Vagina (tissue), 2 donors: Measurements from ENCODE around the gene OXCT1. TPM values are rescaled to one million over a fixed set of nuclear protein-coding genes. Genes with fewer than 3 reads are reported as not detected.

Experiments
- DNase-seq, 2 donors: peaks; one replicate each; pipeline ENCODE4 v3.0.0-alpha.2; 2017; ENCODE audit errors: extremely low spot score in 2 of 2
- H3K27ac ChIP-seq: fragments of 200-600 bp; sonication (generic); one replicate; pipeline ENCODE4 v1.5.1; 2019
- H3K27me3 ChIP-seq: fragments of 200-600 bp; sonication (generic); one replicate; pipeline ENCODE4 v1.5.1; 2019
- H3K36me3 ChIP-seq, 2 donors: fragments of 200-600 bp; sonication (generic); one replicate each; pipeline ENCODE4 v1.5.1; 2017 to 2019
- H3K4me1 ChIP-seq: fragments of 200-600 bp; sonication (generic); one replicate; pipeline ENCODE4 v1.5.1; 2019
- H3K4me3 ChIP-seq, 2 donors: fragments of 200-600 bp; sonication (generic); 1 replicate in 1 of 2; 2 replicates in 1 of 2; pipeline ENCODE4 v1.5.1; 2016 to 2019
- H3K9me3 ChIP-seq: fragments of 200-600 bp; sonication (generic); one replicate; pipeline ENCODE4 v1.5.1; 2019
- POLR2A ChIP-seq, 2 donors: fragments of 450-650 bp; IDR thresholded peaks; one replicate each; pipeline ENCODE4 v1.6.1; 2017; ENCODE audit warnings: antibody characterized with exemption in 2 of 2, mild to moderate bottlenecking in 2 of 2, moderate library complexity in 2 of 2
- POLR2AphosphoS5 ChIP-seq, 2 donors: sonication (generic); formaldehyde crosslinking; IDR thresholded peaks; one replicate each; pipeline ENCODE4 v1.9.0; 2017; ENCODE audit warnings: antibody characterized with exemption in 2 of 2, mild to moderate bottlenecking in 2 of 2, low read depth in 1 of 2; ENCODE audit not compliant: insufficient read depth in 1 of 2
- intact Hi-C: fragments of 100-400 bp; cut with DNase I; formaldehyde crosslinking; loops from one replicate; pipeline ENCODE4 v1.15.1; 2023
- total RNA-seq: library from RNA; depleted of rRNA; stranded (reverse); fragments of >200 nt; gene quantifications from one replicate; pipeline ENCODE4 v1.2.3, GENCODE V29; 2016
- TF ChIP-seq, protein P1 (sequence below), 3 experiments: fragments of 450-650 bp in 2 of 3; fragments of 200-600 bp in 1 of 3; sonication (generic) in 1 of 3; IDR thresholded peaks; one replicate each; pipeline ENCODE4 v1.5.1; 2017 to 2019; ENCODE audit warnings: antibody characterized with exemption in 3 of 3, mild to moderate bottlenecking in 2 of 3, moderate library complexity in 2 of 3

The OXCT1 gene
- total RNA-seq, 1 donor from 2014 or later = 15.5 TPM

DNA sequence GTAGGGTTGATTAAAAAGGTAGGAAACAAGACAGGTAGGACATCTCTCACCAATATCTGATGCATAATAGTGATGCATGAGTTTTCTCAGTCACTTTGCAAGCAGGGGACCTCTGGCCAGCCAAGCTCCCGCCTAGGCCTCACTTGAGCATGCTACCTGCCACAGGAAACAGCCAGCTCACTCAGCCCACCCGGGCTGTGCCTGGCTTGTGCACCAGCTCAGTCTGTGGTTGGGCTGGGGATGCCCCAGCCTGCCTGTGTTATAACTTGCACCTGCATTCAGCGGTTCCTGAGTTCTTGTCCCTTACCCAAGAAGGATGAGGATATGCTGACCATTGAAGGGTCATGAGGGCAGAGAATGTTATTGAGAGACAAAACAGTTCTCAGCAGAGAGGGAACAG is 187.0 kb downstream of the OXCT1 start:
- H3K9me3 ChIP-seq = no peaks in the 10 kb centered on the region
- intact Hi-C loops = no loop called here
- H3K27ac ChIP-seq = no peak overlapping the region
- H3K4me1 ChIP-seq = no peaks in the 10 kb centered on the region
- TF ChIP-seq POLR2AphosphoS5 (IDR thresholded peaks at IDR 0.05; ENCODE audit: insufficient read depth in 1 of 2, low read depth in 1 of 2) (no peak), POLR2A (IDR thresholded peaks at IDR 0.05) (no peak)
- TF ChIP-seq, protein P1, sequence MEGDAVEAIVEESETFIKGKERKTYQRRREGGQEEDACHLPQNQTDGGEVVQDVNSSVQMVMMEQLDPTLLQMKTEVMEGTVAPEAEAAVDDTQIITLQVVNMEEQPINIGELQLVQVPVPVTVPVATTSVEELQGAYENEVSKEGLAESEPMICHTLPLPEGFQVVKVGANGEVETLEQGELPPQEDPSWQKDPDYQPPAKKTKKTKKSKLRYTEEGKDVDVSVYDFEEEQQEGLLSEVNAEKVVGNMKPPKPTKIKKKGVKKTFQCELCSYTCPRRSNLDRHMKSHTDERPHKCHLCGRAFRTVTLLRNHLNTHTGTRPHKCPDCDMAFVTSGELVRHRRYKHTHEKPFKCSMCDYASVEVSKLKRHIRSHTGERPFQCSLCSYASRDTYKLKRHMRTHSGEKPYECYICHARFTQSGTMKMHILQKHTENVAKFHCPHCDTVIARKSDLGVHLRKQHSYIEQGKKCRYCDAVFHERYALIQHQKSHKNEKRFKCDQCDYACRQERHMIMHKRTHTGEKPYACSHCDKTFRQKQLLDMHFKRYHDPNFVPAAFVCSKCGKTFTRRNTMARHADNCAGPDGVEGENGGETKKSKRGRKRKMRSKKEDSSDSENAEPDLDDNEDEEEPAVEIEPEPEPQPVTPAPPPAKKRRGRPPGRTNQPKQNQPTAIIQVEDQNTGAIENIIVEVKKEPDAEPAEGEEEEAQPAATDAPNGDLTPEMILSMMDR (IDR thresholded peaks at IDR 0.05) = no peak
- H3K36me3 ChIP-seq = no peaks in the 10 kb centered on the region
- no peaks in the 10 kb centered on the region for H3K27me3 ChIP-seq
- no peak for DNase-seq
- H3K4me3 ChIP-seq = no peak overlapping the region

DNA sequence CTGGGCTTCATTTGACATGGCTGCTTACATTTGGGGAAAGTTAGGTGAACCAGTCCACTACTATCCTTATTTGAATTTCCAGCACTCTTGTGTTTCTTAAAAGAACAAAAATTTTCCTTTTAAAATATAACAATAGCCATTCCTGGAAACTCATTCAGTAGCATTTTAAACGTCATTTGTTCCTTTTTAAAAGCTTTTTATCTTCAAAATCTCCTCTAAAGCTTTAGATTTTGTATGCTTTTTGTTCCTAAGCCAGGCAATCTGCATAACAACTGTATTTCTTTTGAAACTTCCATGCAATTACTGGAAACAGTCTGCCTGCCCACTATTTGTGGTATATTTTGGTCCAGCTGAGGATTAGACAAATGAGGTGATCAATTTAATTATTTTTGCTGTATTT is 187.6 kb downstream of the OXCT1 start:
- Histone ChIP-seq H3K36me3 (no peaks in the 10 kb centered on the region), H3K4me3 (no peak overlapping the region), H3K9me3 (no peaks in the 10 kb centered on the region), H3K4me1 (no peaks in the 10 kb centered on the region), H3K27ac (no peak overlapping the region), H3K27me3 (no peaks in the 10 kb centered on the region)
- intact Hi-C loops = no loop called here
- no peak for DNase-seq
- TF ChIP-seq POLR2A (IDR thresholded peaks at IDR 0.05) (no peak), POLR2AphosphoS5 (IDR thresholded peaks at IDR 0.05; ENCODE audit: insufficient read depth in 1 of 2, low read depth in 1 of 2) (no peak)
- TF ChIP-seq, protein P1 (IDR thresholded peaks at IDR 0.05) = no peak

DNA sequence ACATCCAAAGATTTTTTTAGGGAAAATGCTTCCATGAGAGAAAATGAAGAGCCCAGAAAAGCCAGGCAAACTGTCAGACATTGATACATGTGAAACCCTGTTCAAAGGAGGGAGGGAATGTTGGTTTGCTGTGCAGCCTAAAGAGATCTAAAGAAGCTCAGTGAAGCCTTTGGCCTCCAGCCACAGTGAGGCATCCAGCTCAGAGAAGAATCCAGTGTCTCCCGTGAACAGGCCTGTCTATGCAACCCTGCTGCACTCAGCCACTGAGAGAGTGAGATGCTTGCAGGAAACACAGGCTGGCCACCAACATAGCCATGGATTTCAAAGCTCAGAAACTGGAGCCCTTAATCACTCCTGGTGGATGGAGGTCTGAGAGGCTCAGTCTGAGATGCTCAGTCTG is 188.4 kb downstream of the OXCT1 start:
- Histone ChIP-seq H3K27me3 (no peaks in the 10 kb centered on the region), H3K4me3 (no peak overlapping the region), H3K9me3 (no peaks in the 10 kb centered on the region), H3K27ac (no peak overlapping the region), H3K36me3 (no peaks in the 10 kb centered on the region), H3K4me1 (no peaks in the 10 kb centered on the region)
- no peak for DNase-seq
- intact Hi-C loops = no loop called here
- TF ChIP-seq, protein P1 (IDR thresholded peaks at IDR 0.05) = no peak
- TF ChIP-seq POLR2AphosphoS5 (IDR thresholded peaks at IDR 0.05; ENCODE audit: insufficient read depth in 1 of 2, low read depth in 1 of 2) (no peak), POLR2A (IDR thresholded peaks at IDR 0.05) (no peak)

Other genes starting within 250 kb of the OXCT1 start
- 10.3 TPM for gene RIMOC1, start 33.9 kb upstream of the OXCT1 start, total RNA-seq
- gene FBXO4, start 54.9 kb upstream of the OXCT1 start, total RNA-seq = 7.1 TPM